CD4-positive, alpha-beta memory T cell (primary cell): ENCODE results near the gene CCDC6. TPM values are rescaled to one million over a fixed set of nuclear protein-coding genes. Genes with fewer than 3 reads are reported as not detected.

Experiments
- CTCF ChIA-PET: fragments of 350-600 bp; sonication (Branson Sonifier 250); formaldehyde crosslinking; loops from one replicate; lab custom pipeline; 2021; ENCODE audit warnings: inconsistent platforms; ENCODE audit not compliant: partially characterized antibody; lab: Charles Lee
- POLR2A ChIA-PET: fragments of 350-600 bp; sonication (Branson Sonifier 250); formaldehyde crosslinking; loops from one replicate; lab custom pipeline; 2021; ENCODE audit not compliant: partially characterized antibody; lab: Charles Lee
- DNase-seq, 5 donors: peaks; one replicate each; pipeline versions ENCODE4 v3.0.0 to v3.0.0-alpha.2; 2020 to 2022; ENCODE audit warnings: mixed read lengths in 1 of 5
- H3K27ac ChIP-seq: one replicate; pipeline ENCODE4 v1.7.0; 2013; ENCODE audit warnings: low read depth, low read length
- H3K27me3 ChIP-seq: 2 replicates; pipeline ENCODE4 v1.7.0; 2013; ENCODE audit warnings: mild to moderate bottlenecking, low read length, moderate library complexity; ENCODE audit not compliant: insufficient read depth
- H3K36me3 ChIP-seq: 2 replicates; pipeline ENCODE4 v1.7.0; 2013; ENCODE audit warnings: mild to moderate bottlenecking, low read length, moderate library complexity; ENCODE audit not compliant: insufficient read depth
- H3K4me1 ChIP-seq: 2 replicates; pipeline ENCODE4 v1.7.0; 2013; ENCODE audit warnings: mild to moderate bottlenecking, low read length, moderate library complexity; ENCODE audit not compliant: insufficient read depth
- H3K4me3 ChIP-seq, 2 donors: one replicate each; pipeline ENCODE4 v1.7.0; 2013; ENCODE audit warnings: low read length in 2 of 2, mild to moderate bottlenecking in 1 of 2
- H3K9me3 ChIP-seq, 2 donors: one replicate each; pipeline ENCODE4 v1.7.0; 2013; ENCODE audit warnings: low read length in 2 of 2, control low read depth in 1 of 2; ENCODE audit not compliant: control insufficient read depth in 1 of 2
- H3K27ac Mint-ChIP-seq, 7 donors: one replicate each; pipeline ENCODE4 v1.8.0; 2020 to 2021; ENCODE audit warnings: mixed read lengths in 7 of 7, mild to moderate bottlenecking in 6 of 7, inconsistent platforms in 3 of 7, moderate library complexity in 3 of 7
- H3K27me3 Mint-ChIP-seq, 2 donors: one replicate each; pipeline ENCODE4 v1.8.0; 2020 to 2021; ENCODE audit warnings: mixed read lengths in 2 of 2
- H3K36me3 Mint-ChIP-seq, 2 donors: one replicate each; pipeline ENCODE4 v1.8.0; 2020 to 2021; ENCODE audit warnings: mixed read lengths in 2 of 2, inconsistent platforms in 1 of 2, mild to moderate bottlenecking in 1 of 2
- H3K4me1 Mint-ChIP-seq, 4 donors: one replicate each; pipeline ENCODE4 v1.8.0; 2020 to 2021; ENCODE audit warnings: mixed read lengths in 4 of 4, mild to moderate bottlenecking in 1 of 4
- H3K4me3 Mint-ChIP-seq, 8 donors: one replicate each; pipeline ENCODE4 v1.8.0; 2020 to 2021; ENCODE audit warnings: mixed read lengths in 8 of 8, mild to moderate bottlenecking in 7 of 8, moderate library complexity in 6 of 8, inconsistent platforms in 3 of 8
- H3K9me3 Mint-ChIP-seq, 8 donors: one replicate each; pipeline ENCODE4 v1.8.0; 2020 to 2021; ENCODE audit warnings: mixed read lengths in 8 of 8, mild to moderate bottlenecking in 5 of 8, inconsistent platforms in 3 of 8, moderate library complexity in 1 of 8
- intact Hi-C: fragments of 100-400 bp; cut with micrococcal nuclease; formaldehyde crosslinking; loops from one replicate; pipeline ENCODE4 v1.15.1; 2023
- polyA plus RNA-seq, 2 donors: library from polyadenylated mRNA; unstranded; fragments of 300-500 nt; fragmentation: Illumina TruSeq; gene quantifications; one replicate each; pipeline ENCODE4 v1.2.3, GENCODE V29; 2021
- total RNA-seq, 2 experiments: library from RNA; stranded (reverse); gene quantifications; one replicate each; pipeline ENCODE4 v1.2.3, GENCODE V29; 2021

Gene CCDC6
- total and polyA plus RNA-seq, 4 experiments from 2014 or later: 4.4 to 22.5 (median 13.5) TPM

DNA sequence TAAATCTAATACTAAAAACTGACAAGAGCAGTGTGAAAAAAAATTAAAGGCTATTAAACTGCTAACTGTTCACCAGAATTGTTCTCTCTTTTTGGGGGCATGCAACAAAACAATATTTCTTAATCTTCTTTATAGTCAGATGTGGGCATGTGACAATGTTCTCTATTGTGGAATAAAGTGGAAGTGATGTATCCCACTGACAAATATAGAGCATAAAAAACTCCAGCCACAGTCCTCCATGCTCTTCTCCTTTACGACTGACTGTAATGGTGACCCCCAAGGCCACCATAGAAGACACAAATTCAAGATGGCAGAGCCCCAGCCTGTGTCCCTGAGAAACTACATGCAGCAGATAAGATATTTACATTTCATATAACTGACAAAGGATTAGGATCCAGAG lies 11.6 kb upstream of the CCDC6 start:
- intact Hi-C loops: no loop called here
- H3K4me3 ChIP-seq: no peak overlapping the region
- Mint-ChIP-seq H3K27ac (no peak overlapping the region), H3K9me3 (peaks cover 0 to 35% (median 29%) of the 10 kb centered on the region in 8 donors), H3K36me3 (peaks cover 5 to 12% of the 10 kb centered on the region in 2 donors), H3K4me1 (no peaks in the 10 kb centered on the region), H3K27me3 (peaks cover 12 to 17% of the 10 kb centered on the region in 2 donors), H3K4me3 (no peak overlapping the region)
- H3K27ac ChIP-seq: no peak overlapping the region
- H3K27me3 ChIP-seq: no peaks in the 10 kb centered on the region
- no peak for DNase-seq
- ChIA-PET POLR2A (no interaction called here), CTCF (no interaction called here)
- no peaks in the 10 kb centered on the region for H3K36me3 ChIP-seq
- no peaks in the 10 kb centered on the region for H3K9me3 ChIP-seq
- H3K4me1 ChIP-seq: no peaks in the 10 kb centered on the region

DNA sequence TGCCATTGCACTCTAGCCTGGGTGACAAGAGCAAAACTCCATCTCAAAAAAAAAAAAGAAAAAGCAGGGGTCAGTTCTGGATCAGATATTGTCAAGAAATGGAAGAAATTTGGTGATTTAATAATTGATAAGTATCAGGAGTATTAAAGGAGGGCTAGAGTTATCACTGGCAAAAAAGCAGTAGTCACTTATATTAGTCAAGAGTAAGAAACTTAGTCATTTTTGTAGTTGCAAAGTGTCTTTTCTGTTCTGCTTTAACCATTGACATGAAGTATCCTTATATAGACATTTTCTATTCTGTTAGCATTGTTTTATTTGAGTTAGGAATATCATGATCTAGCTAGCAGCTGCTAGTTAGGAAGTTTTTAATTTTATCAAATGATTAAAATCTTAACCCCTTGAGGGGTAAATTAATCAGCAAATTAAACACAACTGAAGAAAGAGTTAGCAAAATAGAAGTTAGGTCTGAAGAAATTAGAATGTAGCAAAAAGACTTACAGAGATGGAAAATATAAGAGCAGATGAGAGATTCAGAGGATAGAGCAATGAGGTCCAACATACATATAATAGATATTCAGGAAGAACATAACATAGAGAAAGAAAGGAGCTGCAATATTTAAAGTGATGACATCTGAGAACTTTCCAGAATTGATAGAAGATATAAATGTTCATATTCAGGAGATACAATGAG lies 7.3 kb upstream of the CCDC6 start:
- ChIA-PET POLR2A (interaction anchor here (0.7 kb wide), 1 partner anchor 11 kb away, joined by 3 read pairs; no protein-coding TSS in a partner anchor), CTCF (interaction anchor here (0.6 kb wide), 2 partner anchors 187 to 374 kb away, joined by 3 read pairs; no protein-coding TSS in a partner anchor)
- Histone ChIP-seq H3K9me3 (no peaks in the 10 kb centered on the region), H3K36me3 (no peaks in the 10 kb centered on the region), H3K27me3 (no peaks in the 10 kb centered on the region), H3K4me1 (peaks cover 4% of the 10 kb centered on the region), H3K27ac (no peak overlapping the region), H3K4me3 (no peak overlapping the region)
- intact Hi-C loops: no loop called here
- Mint-ChIP-seq H3K36me3 (peaks cover 7 to 12% of the 10 kb centered on the region in 2 donors), H3K27me3 (peaks cover 3 to 11% of the 10 kb centered on the region in 2 donors), H3K9me3 (peaks cover 0 to 21% (median 19%) of the 10 kb centered on the region in 8 donors), H3K4me1 (peaks cover 4% of the 10 kb centered on the region in 4 donors), H3K4me3 (no peak overlapping the region), H3K27ac (no peak overlapping the region)
- no peak for DNase-seq

DNA sequence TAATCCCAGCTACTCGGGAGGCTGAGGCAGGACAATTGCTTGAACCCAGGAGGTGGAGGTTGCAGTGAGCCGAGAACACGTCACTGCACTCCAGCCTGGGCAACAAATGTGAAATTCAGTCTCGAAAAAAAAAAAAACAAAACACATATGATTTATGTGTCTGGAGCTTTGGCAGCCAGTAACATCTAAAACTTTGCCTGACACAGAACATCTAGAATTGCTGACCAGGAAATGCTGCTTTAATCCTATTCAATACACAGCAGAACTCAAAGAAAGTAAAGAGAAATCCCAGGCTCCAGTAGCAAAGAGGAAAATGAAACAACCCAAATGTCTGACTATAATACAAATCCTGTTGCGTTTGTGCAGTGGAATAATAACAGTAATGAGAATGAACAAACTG lies 4.5 kb upstream of the CCDC6 start:
- H3K4me1 Mint-ChIP-seq: peaks cover 19 to 25% (median 22%) of the 10 kb centered on the region in 4 donors
- H3K9me3 Mint-ChIP-seq: peaks cover 0 to 21% (median 19%) of the 10 kb centered on the region in 8 donors
- Histone ChIP-seq H3K4me3 (no peak overlapping the region), H3K27ac (no peak overlapping the region), H3K9me3 (no peaks in the 10 kb centered on the region), H3K4me1 (peaks cover 21% of the 10 kb centered on the region), H3K36me3 (no peaks in the 10 kb centered on the region), H3K27me3 (no peaks in the 10 kb centered on the region)
- H3K27me3 Mint-ChIP-seq: peaks cover 2 to 3% of the 10 kb centered on the region in 2 donors
- peak overlapping the region in 1 of 7 donors; percentile 30 for H3K27ac Mint-ChIP-seq
- H3K36me3 Mint-ChIP-seq: peaks cover 11 to 12% of the 10 kb centered on the region in 2 donors
- no peak for DNase-seq
- ChIA-PET CTCF (no interaction called here), POLR2A (no interaction called here)
- intact Hi-C loops: no loop called here
- H3K4me3 Mint-ChIP-seq: no peak overlapping the region

DNA sequence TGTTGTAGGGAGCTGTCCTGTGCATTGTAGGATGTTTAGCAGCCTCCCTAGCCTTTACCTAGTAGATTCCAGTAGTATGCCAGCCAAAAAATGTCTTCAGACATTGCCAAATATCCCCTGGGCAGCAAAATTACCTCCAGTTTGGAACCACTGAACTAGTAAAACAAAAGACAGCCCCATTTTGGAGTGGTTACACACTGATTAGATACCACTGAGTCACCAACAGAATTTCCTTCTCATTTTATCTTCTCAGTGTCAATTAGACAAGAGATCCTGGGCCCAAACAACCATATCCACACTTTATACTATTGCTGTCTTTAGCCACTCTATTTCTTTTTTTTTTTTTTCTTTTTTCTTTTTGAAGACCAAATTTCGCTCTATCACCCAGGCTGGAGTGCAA lies 3.5 kb upstream of the CCDC6 start:
- intact Hi-C loops: loop anchor here (5.0 kb wide), 1 partner anchor 822 kb away; no protein-coding TSS in a partner anchor
- H3K9me3 Mint-ChIP-seq: peaks cover 0 to 21% (median 19%) of the 10 kb centered on the region in 8 donors
- Histone ChIP-seq H3K4me3 (no peak overlapping the region), H3K36me3 (no peaks in the 10 kb centered on the region), H3K27ac (no peak overlapping the region), H3K9me3 (no peaks in the 10 kb centered on the region), H3K27me3 (no peaks in the 10 kb centered on the region), H3K4me1 (peaks cover 30% of the 10 kb centered on the region)
- peaks cover 24 to 33% (median 30%) of the 10 kb centered on the region in 4 donors for H3K4me1 Mint-ChIP-seq
- H3K4me3 Mint-ChIP-seq: no peak overlapping the region
- H3K27me3 Mint-ChIP-seq: peaks cover 2 to 3% of the 10 kb centered on the region in 2 donors
- H3K36me3 Mint-ChIP-seq: peaks cover 12 to 15% of the 10 kb centered on the region in 2 donors
- DNase-seq: no peak
- ChIA-PET POLR2A (no interaction called here), CTCF (interaction anchor here (0.7 kb wide), 1 partner anchor 22 kb away, joined by 3 read pairs; no protein-coding TSS in a partner anchor)
- peak overlapping the region in 2 of 7 donors; percentile 29 to 52 for H3K27ac Mint-ChIP-seq

DNA sequence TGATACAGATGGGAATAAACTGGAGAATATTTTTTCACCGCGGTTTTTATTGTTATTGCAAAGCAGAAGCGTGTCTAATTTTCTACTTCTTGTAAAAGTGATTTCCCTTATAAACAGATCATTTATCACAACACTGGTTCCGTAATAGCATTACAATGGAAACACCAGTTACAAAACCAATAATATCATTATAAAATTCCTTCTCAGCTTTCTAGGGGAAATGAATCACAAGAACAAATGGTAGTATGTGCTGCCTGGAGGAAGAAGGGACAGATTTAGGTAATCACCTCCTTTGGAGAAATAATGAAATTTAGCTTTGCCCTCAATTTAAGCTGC lies 2.4 kb upstream of the CCDC6 start:
- peaks cover 1 to 3% of the 10 kb centered on the region in 2 donors for H3K27me3 Mint-ChIP-seq
- intact Hi-C loops: loop anchor here (5.0 kb wide), 1 partner anchor 824 kb away; no protein-coding TSS in a partner anchor
- peaks cover 40% of the 10 kb centered on the region for H3K4me1 ChIP-seq
- H3K36me3 ChIP-seq: no peaks in the 10 kb centered on the region
- H3K27ac ChIP-seq: peak overlapping the region; percentile 77
- H3K9me3 ChIP-seq: no peaks in the 10 kb centered on the region
- H3K4me3 ChIP-seq: peak overlapping the region; percentile 42 to 81
- peaks cover 0 to 12% (median 11%) of the 10 kb centered on the region in 8 donors for H3K9me3 Mint-ChIP-seq
- DNase-seq: no peak
- H3K4me1 Mint-ChIP-seq: peaks cover 33 to 43% (median 40%) of the 10 kb centered on the region in 4 donors
- ChIA-PET POLR2A (interaction anchor here (1.7 kb wide), 1 partner anchor 29 kb away, joined by 5 read pairs; no protein-coding TSS in a partner anchor), CTCF (interaction anchor here (1.3 to 2.9 kb wide), 2 partner anchors 42 to 283 kb away, joined by 3 to 10 read pairs; no protein-coding TSS in a partner anchor)
- no peaks in the 10 kb centered on the region for H3K27me3 ChIP-seq
- peaks cover 5 to 13% of the 10 kb centered on the region in 2 donors for H3K36me3 Mint-ChIP-seq
- H3K4me3 Mint-ChIP-seq: peak overlapping the region; percentile 93 to 98 (median 96)
- peak overlapping the region; percentile 82 to 99 (median 95) for H3K27ac Mint-ChIP-seq

DNA sequence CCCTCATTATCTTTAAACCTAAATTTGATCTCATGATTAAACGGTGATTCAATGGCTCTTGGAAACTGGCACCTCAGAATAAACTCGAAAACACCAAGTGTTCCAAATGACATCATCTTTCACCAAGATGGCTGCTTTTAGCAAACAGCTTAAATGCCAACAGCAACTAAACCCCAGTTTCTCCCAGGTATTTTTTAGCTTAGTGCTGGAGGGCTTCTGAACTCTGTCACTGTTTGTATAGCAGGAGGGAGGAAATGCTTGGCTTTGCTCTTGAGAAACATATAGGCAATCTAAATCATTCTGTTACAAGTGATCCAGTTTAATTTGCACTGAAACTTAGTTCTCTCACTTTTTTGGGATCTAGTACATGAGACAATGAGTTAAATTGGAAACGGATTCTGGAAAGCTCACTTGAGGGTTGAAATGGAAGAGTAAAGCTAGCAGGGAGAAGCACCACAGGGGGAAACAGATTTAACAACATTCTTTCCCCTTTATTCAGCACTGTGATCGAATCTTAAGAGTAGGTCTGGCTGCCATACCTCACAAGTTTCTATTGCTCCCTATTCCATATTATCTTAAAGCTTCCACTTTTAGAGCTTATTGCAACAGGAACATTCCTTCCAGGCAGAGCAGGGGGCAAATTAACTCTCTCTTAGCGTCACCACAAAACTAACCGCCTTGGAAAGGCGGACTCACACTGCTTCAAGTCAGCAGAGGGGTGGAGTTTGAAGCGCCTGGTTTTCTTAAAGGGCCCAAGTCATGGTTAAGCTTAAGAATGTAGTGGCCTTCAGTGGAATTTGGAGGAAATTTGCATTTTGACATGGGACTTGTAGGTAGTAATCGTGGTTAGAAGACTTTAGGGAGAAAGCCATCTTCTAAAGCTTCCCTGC lies 1.8 kb upstream of the CCDC6 start:
- peaks cover 1 to 3% of the 10 kb centered on the region in 2 donors for H3K27me3 Mint-ChIP-seq
- Histone ChIP-seq H3K4me3 (peak overlapping the region; percentile 42 to 81), H3K27ac (peak overlapping the region; percentile 77), H3K27me3 (no peaks in the 10 kb centered on the region), H3K4me1 (peaks cover 46% of the 10 kb centered on the region), H3K9me3 (no peaks in the 10 kb centered on the region), H3K36me3 (no peaks in the 10 kb centered on the region)
- ChIA-PET CTCF (interaction anchor here (1.0 to 2.9 kb wide), 4 partner anchors 37 to 282 kb away, joined by 3 to 10 read pairs (median 3); no protein-coding TSS in a partner anchor), POLR2A (interaction anchor here (0.7 to 1.7 kb wide), 3 partner anchors 29 to 1639 kb away, joined by 3 to 6 read pairs (median 5); partner anchors contain the start of gene CISD1)
- peak; percentile 33 to 65 (median 42) for DNase-seq
- H3K9me3 Mint-ChIP-seq: peaks cover 0 to 6% (median 5%) of the 10 kb centered on the region in 8 donors
- peak overlapping the region; percentile 93 to 98 (median 96) for H3K4me3 Mint-ChIP-seq
- H3K4me1 Mint-ChIP-seq: peaks cover 37 to 49% (median 45%) of the 10 kb centered on the region in 4 donors
- H3K27ac Mint-ChIP-seq: peak overlapping the region; percentile 82 to 99 (median 95)
- intact Hi-C loops: loop anchor here (2.0 to 5.0 kb wide), 6 partner anchors 27 to 1639 kb away; partner anchors contain the start of genes CDK1, CISD1 and TFAM
- H3K36me3 Mint-ChIP-seq: peaks cover 5 to 11% of the 10 kb centered on the region in 2 donors
